GM12872 (cell line): ENCODE measurements around the gene SMYD4.

Experiments used
- CTCF ChIP-seq: IDR thresholded peaks from 3 replicates; pipeline ENCODE4 v1.5.1; 2011; ENCODE audit warnings: low read depth, mild to moderate bottlenecking, low read length, moderate library complexity; ENCODE audit not compliant: insufficient read depth

SMYD4 gene

GRCh38 chr17:1787301-1787902, 42.3 kb downstream of the SMYD4 start:
- TF ChIP-seq CTCF: no peak

GRCh38 chr17:1786708-1787107, 43.0 kb downstream of the SMYD4 start:
- no peak for TF ChIP-seq CTCF

- TF ChIP-seq CTCF: no peak
These were observed 43.8 kb downstream of the SMYD4 start for GRCh38 chr17:1785930-1786329.

GRCh38 chr17:1783834-1784611, 45.7 kb downstream of the SMYD4 start:
- TF ChIP-seq CTCF: peak; percentile 42; the same call in 2 of the 3 replicates

- no peak for TF ChIP-seq CTCF
These were observed 46.4 kb downstream of the SMYD4 start for GRCh38 chr17:1783271-1783670.

GRCh38 chr17:1782171-1782567, 47.5 kb downstream of the SMYD4 start:
- TF ChIP-seq CTCF: no peak

- no peak for TF ChIP-seq CTCF
These were observed 50.1 kb downstream of the SMYD4 start for GRCh38 chr17:1779571-1780131.
